Vagina (tissue), 2 donors: ENCODE results near the gene VWA1. TPM values are rescaled to one million over a fixed set of nuclear protein-coding genes. Genes with fewer than 3 reads are reported as not detected.
"Not testable (repeated sequence)": the region's sequence is repeated elsewhere in the genome, so short reads cannot be mapped to it uniquely, and the experiment has no call there.

Source experiments
- DNase-seq, 2 donors: peaks; one replicate each; pipeline ENCODE4 v3.0.0-alpha.2; 2017; ENCODE audit errors: extremely low spot score in 2 of 2
- H3K27ac ChIP-seq: fragments of 200-600 bp; sonication (generic); one replicate; pipeline ENCODE4 v1.5.1; 2019
- H3K27me3 ChIP-seq: fragments of 200-600 bp; sonication (generic); one replicate; pipeline ENCODE4 v1.5.1; 2019
- H3K36me3 ChIP-seq, 2 donors: fragments of 200-600 bp; sonication (generic); one replicate each; pipeline ENCODE4 v1.5.1; 2017 to 2019
- H3K4me1 ChIP-seq: fragments of 200-600 bp; sonication (generic); one replicate; pipeline ENCODE4 v1.5.1; 2019
- H3K4me3 ChIP-seq, 2 donors: fragments of 200-600 bp; sonication (generic); 1 replicate in 1 of 2; 2 replicates in 1 of 2; pipeline ENCODE4 v1.5.1; 2016 to 2019
- H3K9me3 ChIP-seq: fragments of 200-600 bp; sonication (generic); one replicate; pipeline ENCODE4 v1.5.1; 2019
- CTCF ChIP-seq, 3 experiments: fragments of 450-650 bp in 2 of 3; fragments of 200-600 bp in 1 of 3; sonication (generic) in 1 of 3; IDR thresholded peaks; one replicate each; pipeline ENCODE4 v1.5.1; 2017 to 2019; ENCODE audit warnings: antibody characterized with exemption in 3 of 3, mild to moderate bottlenecking in 2 of 3, moderate library complexity in 2 of 3
- POLR2A ChIP-seq, 2 donors: fragments of 450-650 bp; IDR thresholded peaks; one replicate each; pipeline ENCODE4 v1.6.1; 2017; ENCODE audit warnings: antibody characterized with exemption in 2 of 2, mild to moderate bottlenecking in 2 of 2, moderate library complexity in 2 of 2
- POLR2AphosphoS5 ChIP-seq, 2 donors: sonication (generic); formaldehyde crosslinking; IDR thresholded peaks; one replicate each; pipeline ENCODE4 v1.9.0; 2017; ENCODE audit warnings: antibody characterized with exemption in 2 of 2, mild to moderate bottlenecking in 2 of 2, low read depth in 1 of 2; ENCODE audit not compliant: insufficient read depth in 1 of 2
- intact Hi-C: fragments of 100-400 bp; cut with DNase I; formaldehyde crosslinking; loops from one replicate; pipeline ENCODE4 v1.15.1; 2023
- total RNA-seq: library from RNA; depleted of rRNA; stranded (reverse); fragments of >200 nt; gene quantifications from one replicate; pipeline ENCODE4 v1.2.3, GENCODE V29; 2016

VWA1 gene
- total RNA-seq, 1 donor from 2014 or later = 35.8 TPM

- H3K4me3 ChIP-seq = peak overlapping the region; percentile 73 to 77
- H3K27ac ChIP-seq = peak overlapping the region; percentile 66
- H3K27me3 ChIP-seq = no peaks in the 10 kb centered on the region
- DNase-seq = no peak
- H3K4me1 ChIP-seq = peaks cover 39% of the 10 kb centered on the region
- intact Hi-C loops = loop anchor here (2.0 kb wide), 1 partner anchor 25 kb away; the partner anchor contains the start of gene AURKAIP1
- no peak for TF ChIP-seq POLR2A (IDR thresholded peaks at IDR 0.05)
- no peak for TF ChIP-seq CTCF (IDR thresholded peaks at IDR 0.05)
- no peak for TF ChIP-seq POLR2AphosphoS5 (IDR thresholded peaks at IDR 0.05; ENCODE audit: insufficient read depth in 1 of 2, low read depth in 1 of 2)
- no peaks in the 10 kb centered on the region for H3K9me3 ChIP-seq
- peaks cover 0 to 55% of the 10 kb centered on the region in 2 donors for H3K36me3 ChIP-seq
Observed at GRCh38 chr1:1399872-1400575, 35.5 kb upstream of the VWA1 start.

- Histone ChIP-seq H3K36me3 (peaks cover 0 to 55% of the 10 kb centered on the region in 2 donors), H3K4me1 (peaks cover 47% of the 10 kb centered on the region), H3K27ac (no peak overlapping the region), H3K9me3 (no peaks in the 10 kb centered on the region), H3K4me3 (peak overlapping the region; percentile 73 to 77), H3K27me3 (no peaks in the 10 kb centered on the region)
- TF ChIP-seq POLR2AphosphoS5 (IDR thresholded peaks at IDR 0.05; ENCODE audit: insufficient read depth in 1 of 2, low read depth in 1 of 2) = no peak
- no peak for TF ChIP-seq POLR2A (IDR thresholded peaks at IDR 0.05)
- TF ChIP-seq CTCF (IDR thresholded peaks at IDR 0.05) = no peak
- intact Hi-C loops = no loop called here
- DNase-seq = no peak
Observed at GRCh38 chr1:1400576-1401456, 34.7 kb upstream of the VWA1 start.

GRCh38 chr1:1401457-1402010 is 34.0 kb upstream of the VWA1 start:
- intact Hi-C loops = no loop called here
- peaks cover 0 to 50% of the 10 kb centered on the region in 2 donors for H3K36me3 ChIP-seq
- no peaks in the 10 kb centered on the region for H3K27me3 ChIP-seq
- H3K27ac ChIP-seq = no peak overlapping the region
- peaks cover 55% of the 10 kb centered on the region for H3K4me1 ChIP-seq
- H3K9me3 ChIP-seq = no peaks in the 10 kb centered on the region
- TF ChIP-seq CTCF (IDR thresholded peaks at IDR 0.05) (no peak), POLR2AphosphoS5 (IDR thresholded peaks at IDR 0.05; ENCODE audit: insufficient read depth in 1 of 2, low read depth in 1 of 2) (no peak), POLR2A (IDR thresholded peaks at IDR 0.05) (no peak)
- no peak overlapping the region for H3K4me3 ChIP-seq
- DNase-seq = no peak

- peaks cover 51% of the 10 kb centered on the region for H3K4me1 ChIP-seq
- intact Hi-C loops = no loop called here
- no peaks in the 10 kb centered on the region for H3K9me3 ChIP-seq
- H3K27me3 ChIP-seq = no peaks in the 10 kb centered on the region
- no peak overlapping the region for H3K27ac ChIP-seq
- no peak for DNase-seq
- H3K4me3 ChIP-seq = no peak overlapping the region
- no peak for TF ChIP-seq POLR2A (IDR thresholded peaks at IDR 0.05)
- no peak for TF ChIP-seq POLR2AphosphoS5 (IDR thresholded peaks at IDR 0.05; ENCODE audit: insufficient read depth in 1 of 2, low read depth in 1 of 2)
- no peak for TF ChIP-seq CTCF (IDR thresholded peaks at IDR 0.05)
- peaks cover 0 to 43% of the 10 kb centered on the region in 2 donors for H3K36me3 ChIP-seq
Observed at GRCh38 chr1:1402072-1402900, 33.2 kb upstream of the VWA1 start.

GRCh38 chr1:1402901-1403392 is 32.5 kb upstream of the VWA1 start:
- H3K27ac ChIP-seq, intact Hi-C loops, H3K9me3 ChIP-seq, DNase-seq, H3K4me3 ChIP-seq, H3K27me3 ChIP-seq: not testable (repeated sequence)
- Histone ChIP-seq H3K4me1 (peaks cover 49% of the 10 kb centered on the region), H3K36me3 (peaks cover 0 to 40% of the 10 kb centered on the region in 2 donors)
